GM12878 (cell line): Measurements from ENCODE around the gene AOAH.

Experiments
- BHLHE40 ChIP-seq, 2 experiments: fragments of 450-650 bp in 1 of 2; IDR thresholded peaks; 2 replicates each; pipeline ENCODE4 v1.6.1; 2011 to 2017; ENCODE audit warnings: low read depth in 2 of 2, borderline replicate concordance in 1 of 2, improper control_type of control experiment in 1 of 2, low read length in 1 of 2, mild to moderate bottlenecking in 1 of 2
- GATAD2B ChIP-seq: fragments of 450-650 bp; conservative IDR thresholded peaks from 2 replicates; pipeline ENCODE4 v1.6.1; 2017; ENCODE audit warnings: low read depth, mild to moderate bottlenecking, moderate library complexity
- HDGF ChIP-seq: fragments of 450-650 bp; IDR thresholded peaks from 2 replicates; pipeline ENCODE4 v1.6.1; 2016; ENCODE audit warnings: antibody characterized with exemption
- NRF1 ChIP-seq: conservative IDR thresholded peaks from 2 replicates; pipeline ENCODE4 v1.6.1; 2011; ENCODE audit warnings: mild to moderate bottlenecking, low read depth, low read length, improper control_type of control experiment
- POLR2A ChIP-seq: IDR thresholded peaks from 2 replicates; pipeline ENCODE4 v1.6.1; 2011; ENCODE audit warnings: low read depth, mild to moderate bottlenecking, low read length
- TF ChIP-seq, protein P1 (sequence below), 3 experiments: IDR thresholded peaks in 2 of 3; conservative IDR thresholded peaks in 1 of 3; 2 replicates each; pipeline ENCODE4 v1.5.1; 2011; ENCODE audit warnings: low read depth in 3 of 3, low read length in 3 of 3, mild to moderate bottlenecking in 3 of 3, control low read depth in 2 of 3, moderate library complexity in 2 of 3, inconsistent platforms in 1 of 3, mixed read lengths in 1 of 3; ENCODE audit not compliant: control insufficient read depth in 2 of 3, insufficient read depth in 1 of 3; ENCODE audit errors: extremely low read depth in 1 of 3

DNA sequence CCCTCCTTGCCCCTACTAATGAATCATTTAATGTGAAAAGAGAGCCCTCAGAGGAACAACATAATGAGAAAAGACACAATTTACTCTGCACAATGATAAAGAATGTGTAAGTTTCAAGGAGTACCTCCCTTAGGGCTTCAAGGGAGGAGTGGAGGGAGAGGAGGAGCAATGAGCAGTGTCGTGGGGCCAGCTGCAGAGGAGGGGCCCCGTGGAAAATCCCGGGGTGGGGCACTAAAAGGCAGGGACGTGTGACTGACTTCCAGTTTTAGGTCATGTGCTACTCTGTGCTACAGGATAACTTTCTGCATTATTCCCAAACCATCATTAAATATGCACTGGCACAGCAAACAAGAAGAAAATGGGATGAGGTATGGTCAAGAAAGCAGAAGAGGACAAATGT, 226.5 kb downstream of the AOAH start:
- TF ChIP-seq HDGF (no peak), BHLHE40 (IDR thresholded peaks at IDR 0.05; ENCODE audit: borderline replicate concordance in 1 of 2, low read depth in 2 of 2, low read length in 1 of 2) (no peak), POLR2A (no peak), NRF1 (no peak), GATAD2B (no peak)
- TF ChIP-seq, protein P1, sequence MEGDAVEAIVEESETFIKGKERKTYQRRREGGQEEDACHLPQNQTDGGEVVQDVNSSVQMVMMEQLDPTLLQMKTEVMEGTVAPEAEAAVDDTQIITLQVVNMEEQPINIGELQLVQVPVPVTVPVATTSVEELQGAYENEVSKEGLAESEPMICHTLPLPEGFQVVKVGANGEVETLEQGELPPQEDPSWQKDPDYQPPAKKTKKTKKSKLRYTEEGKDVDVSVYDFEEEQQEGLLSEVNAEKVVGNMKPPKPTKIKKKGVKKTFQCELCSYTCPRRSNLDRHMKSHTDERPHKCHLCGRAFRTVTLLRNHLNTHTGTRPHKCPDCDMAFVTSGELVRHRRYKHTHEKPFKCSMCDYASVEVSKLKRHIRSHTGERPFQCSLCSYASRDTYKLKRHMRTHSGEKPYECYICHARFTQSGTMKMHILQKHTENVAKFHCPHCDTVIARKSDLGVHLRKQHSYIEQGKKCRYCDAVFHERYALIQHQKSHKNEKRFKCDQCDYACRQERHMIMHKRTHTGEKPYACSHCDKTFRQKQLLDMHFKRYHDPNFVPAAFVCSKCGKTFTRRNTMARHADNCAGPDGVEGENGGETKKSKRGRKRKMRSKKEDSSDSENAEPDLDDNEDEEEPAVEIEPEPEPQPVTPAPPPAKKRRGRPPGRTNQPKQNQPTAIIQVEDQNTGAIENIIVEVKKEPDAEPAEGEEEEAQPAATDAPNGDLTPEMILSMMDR (IDR thresholded peaks at IDR 0.05 in 2 of 3, conservative IDR thresholded peaks at IDR 0.05 in 1 of 3; ENCODE audit: control insufficient read depth in 2 of 3, extremely low read depth in 1 of 3, insufficient read depth in 1 of 3, low read depth in 3 of 3, low read length in 3 of 3) = no peak
